ELR (cell line): ENCODE data around the gene TTC27.

Experiments used
- DNase-seq: peaks from one replicate; pipeline ENCODE4 v3.0.0-alpha.2; 2015; ENCODE audit warnings: low read depth

TTC27 gene

DNA sequence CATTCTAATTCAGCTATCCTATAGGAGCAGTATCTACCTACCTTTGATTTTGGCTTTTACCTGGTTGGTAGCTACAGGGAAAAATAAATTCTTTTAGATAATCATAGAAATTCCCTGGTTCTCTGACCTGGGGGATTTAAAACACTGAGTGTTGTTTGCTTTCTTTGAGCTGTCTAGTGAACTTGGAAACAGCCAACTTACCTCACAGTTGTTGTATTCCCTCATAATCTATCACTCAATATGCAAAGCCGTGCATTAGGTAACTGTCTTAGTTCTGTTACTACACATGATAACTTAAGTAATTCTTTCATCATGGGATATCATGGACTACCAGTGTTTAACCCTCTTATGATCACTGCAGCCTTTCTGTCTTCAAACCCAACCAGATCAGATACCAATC lies 127.8 kb downstream of the TTC27 start:
- no peak for DNase-seq

DNA sequence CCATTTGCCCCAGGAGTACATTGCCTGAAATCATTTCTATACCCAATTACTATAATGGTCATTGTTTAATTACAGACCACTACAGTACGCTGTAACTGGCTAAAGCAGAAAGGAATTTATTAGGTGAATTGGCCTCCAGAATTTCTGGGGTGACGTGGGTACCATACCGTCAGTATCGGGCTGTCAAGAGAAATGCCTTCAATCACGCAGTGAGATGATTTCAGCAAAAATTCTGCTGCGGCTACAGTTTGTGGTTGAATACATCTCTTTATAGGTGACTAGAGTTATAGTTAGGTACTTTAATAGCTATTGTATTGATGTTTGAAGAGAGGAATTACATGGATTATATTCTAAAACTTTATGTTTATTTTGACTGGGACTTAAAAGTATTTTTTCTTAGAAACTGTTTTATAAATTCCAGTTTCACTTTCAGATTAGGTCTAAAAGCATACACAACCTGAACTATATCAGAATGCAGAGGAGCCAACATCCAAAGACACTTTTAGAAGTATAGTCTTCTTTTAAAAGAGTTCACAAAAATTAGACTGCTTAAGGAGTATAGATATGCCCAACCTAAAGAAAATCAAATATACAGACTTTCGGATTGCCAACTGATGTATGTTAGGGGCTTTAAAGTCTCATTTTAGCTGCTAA lies 128.4 kb downstream of the TTC27 start:
- no peak for DNase-seq

DNA sequence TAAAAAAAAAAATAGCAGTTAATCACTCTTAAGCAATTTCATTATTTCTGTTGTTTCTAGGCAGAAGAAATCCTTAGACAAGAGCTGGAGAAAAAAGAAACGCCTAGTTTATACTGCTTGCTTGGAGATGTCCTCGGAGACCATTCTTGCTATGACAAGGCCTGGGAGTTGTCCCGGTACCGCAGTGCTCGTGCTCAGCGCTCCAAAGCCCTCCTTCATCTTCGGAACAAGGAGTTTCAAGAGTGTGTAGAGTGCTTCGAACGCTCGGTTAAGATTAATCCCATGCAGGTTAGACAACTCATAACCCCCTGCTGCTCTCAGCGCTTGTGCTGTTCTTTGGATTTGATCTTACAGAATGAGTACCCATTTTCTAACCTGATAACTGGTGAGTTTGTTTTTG lies 130.4 kb downstream of the TTC27 start:
- DNase-seq, result no peak

DNA sequence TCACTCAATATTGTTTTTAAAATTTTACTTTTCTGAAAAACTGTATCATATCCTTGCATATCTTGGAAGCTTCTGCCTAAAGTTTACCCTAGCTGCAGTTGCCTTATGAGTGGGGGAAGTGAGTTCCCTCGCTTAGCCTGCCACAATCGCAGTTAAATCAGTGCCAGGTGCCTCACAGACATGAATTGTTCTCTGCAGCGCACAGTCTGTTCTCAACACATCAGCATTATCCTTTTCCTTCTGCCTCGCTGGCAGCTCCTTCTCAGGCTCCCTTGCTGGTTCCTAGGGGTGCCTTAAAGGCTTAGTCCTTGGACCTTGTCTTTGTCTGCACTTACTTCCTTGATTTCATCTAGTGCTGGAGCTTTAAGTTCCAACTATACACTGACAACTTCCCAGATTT lies 132.8 kb downstream of the TTC27 start:
- DNase-seq, result no peak

DNA sequence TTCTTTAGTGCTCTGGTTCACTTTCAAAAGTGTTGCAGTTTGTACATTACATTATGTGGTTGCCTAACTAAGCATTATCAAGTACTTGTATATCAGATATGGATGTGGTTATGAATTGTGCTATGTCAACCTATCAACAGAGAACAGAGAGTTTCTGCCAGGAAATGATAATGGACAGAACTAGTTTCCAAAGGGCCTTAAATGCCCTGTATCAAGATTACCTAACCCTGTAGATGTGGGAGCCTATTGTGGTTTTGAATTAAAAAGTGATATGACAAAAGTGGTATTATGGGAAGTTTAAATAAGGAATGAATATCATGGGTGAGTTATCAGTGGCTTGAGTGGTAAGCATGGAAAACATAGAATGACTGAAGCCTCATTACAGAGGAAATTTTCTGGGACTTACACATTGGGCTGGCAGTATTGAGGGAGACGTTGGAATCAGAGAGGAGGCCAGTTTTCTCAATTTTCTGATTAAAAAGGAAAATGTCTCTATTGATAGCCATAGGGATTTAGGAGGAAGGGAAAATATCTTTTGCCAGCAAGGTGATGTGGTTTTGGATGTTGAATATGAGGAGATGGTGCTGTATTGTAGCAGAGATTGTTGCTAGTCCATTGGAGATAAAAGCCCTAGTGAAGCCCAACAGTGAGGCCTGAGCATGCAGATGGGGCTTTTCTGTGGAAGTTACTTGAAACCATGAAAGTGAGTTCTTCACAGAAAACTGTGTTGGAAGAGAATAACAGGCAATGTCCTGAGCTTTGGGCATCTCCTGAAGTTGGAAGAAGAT lies 140.7 kb downstream of the TTC27 start:
- DNase-seq, result no peak

DNA sequence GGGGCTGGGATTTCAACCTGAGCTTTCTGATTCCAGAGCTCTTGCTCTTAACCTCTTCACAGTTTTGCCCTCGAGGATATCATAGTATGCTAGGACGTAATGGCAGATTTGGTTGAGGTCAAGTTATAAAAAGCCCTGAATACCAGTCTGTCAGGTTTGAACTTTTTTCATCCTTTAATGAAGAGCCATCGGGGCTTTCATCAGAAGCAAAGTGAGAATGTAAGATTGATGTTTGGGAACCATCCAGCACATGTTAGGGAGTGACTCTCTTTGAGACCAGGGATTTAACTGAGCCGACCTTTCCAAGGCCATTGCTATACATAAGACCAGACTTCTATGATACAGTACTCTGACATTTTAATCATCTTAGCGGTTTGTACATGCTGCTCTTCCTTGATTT lies 142.5 kb downstream of the TTC27 start:
- no peak for DNase-seq

DNA sequence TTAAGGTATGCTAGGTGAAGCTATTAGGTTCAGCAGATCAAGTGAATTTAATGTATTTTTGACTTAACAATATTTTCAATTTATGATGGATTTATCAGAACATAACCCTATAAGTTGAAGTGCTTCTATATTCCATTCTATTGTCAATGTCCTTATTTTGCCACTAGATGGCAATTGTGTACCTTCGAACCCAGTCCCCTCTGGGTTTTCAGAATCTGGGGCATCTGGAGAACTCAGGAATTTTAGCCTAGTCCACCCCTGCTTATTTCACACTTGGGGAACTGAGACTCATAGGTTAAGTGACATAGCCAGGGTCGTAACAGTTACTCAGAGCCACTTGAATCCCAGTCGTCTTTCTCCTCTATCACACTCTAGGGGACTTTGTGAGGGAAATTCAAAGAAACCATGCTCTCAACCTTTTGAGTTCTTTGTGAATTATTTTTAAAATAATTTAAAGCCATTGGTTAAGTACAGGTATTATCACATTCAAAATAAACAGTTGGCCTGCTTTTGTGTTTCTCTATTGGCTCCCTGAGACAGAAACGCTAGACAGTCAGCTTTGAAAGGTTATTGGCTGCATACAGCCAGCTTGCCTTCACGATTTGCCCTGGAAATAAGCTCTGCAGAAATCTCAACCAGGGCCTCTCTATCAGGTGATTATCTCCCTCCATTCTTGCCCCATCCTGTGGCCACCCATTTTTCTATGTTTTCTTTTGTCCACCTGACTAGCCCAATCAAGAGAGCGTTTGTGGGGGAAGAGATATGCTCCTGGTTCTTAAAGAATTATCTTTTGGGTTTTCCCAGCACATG lies 145.0 kb downstream of the TTC27 start:
- peak; percentile 65 for DNase-seq

DNA sequence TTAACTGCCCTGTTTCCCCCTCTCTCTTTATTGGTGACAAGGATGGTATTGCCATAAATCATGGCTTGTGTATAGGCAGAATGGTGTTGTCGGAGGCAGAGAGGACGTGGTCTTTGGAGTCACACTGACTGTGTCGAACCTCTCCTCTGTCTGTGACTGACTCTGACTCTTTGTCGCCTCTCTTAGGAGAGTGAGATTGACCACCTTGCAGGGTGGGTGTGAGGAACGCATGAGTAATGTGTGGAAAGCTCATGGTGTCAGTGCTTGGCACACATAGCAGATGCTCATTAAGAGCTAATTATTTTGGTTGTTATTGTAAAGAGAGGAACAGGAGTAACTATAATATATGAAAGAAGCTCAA lies 145.6 kb downstream of the TTC27 start:
- no peak for DNase-seq

DNA sequence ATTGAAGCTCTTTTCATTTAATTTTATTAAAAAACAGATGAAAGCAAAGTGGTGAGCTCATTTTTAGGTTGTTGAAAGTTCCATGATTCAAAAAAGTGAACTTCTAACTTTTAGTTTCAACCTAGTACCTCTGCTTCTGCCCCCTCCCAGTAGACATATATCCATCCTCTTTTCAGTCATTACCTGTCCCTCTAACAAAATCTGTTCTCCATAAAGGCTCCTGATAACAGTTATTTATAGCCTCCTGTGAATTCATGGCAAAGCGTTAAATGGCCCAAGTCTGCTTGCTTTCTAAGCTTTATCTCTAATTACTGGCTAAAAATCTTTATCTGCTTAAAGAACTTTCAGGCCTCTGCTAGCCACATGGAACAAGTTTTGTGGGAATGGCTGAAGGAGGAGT lies 148.1 kb downstream of the TTC27 start:
- no peak for DNase-seq

DNA sequence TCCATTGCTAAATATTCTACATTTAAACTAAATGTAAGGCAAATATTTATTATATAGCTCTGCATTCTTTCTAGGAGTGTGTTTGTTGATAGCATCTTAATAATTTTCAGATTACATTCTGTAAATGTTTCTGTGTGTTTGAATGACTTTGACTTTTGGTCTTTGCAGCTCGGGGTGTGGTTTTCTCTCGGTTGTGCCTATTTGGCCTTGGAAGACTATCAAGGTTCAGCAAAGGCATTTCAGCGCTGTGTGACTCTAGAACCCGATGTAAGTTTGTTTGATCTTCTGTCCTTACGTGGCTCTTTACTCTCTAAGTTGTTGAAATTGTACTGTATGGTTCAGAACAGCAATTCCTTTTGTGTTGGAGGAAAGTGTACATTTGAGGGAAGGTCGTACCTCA lies 149.9 kb downstream of the TTC27 start:
- DNase-seq, result no peak

DNA sequence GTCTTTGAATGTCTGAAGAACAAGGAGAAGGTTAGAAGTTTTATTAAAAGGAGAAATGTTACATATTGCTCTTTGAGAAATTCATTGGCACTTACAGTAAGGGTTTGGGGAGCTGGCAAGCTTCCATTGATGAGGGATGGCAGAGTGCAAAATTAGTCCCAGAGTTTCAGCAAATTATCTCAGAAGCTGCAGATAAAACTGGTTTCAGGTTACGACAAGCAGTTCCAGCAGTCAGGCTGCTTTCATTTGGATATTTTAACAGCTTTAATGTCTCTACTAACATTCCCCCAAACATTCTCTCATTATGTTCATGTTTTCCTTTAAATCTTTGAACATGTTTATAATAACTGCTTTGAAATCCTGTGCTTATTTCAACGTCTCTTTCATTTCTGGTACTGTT lies 153.1 kb downstream of the TTC27 start:
- DNase-seq, result no peak

DNA sequence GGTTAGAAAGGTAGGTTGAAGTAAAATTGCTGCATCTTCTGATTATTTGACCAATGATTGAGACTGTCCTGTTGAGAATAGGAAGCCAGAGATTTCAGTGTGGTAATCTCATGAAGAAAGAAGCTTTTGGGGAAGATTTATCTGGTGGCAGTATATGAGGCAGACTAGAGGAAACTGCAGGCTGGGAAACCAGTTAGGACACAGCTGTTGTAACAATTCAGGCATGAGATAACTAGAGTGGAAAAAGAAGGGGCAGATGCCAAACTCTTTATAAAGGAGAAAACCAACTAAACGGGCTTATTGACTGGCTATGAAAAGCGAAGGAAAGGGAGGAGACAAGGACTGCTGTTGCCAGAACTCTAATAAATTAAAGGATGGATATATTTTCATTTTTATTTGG lies 155.6 kb downstream of the TTC27 start:
- DNase-seq, result no peak

DNA sequence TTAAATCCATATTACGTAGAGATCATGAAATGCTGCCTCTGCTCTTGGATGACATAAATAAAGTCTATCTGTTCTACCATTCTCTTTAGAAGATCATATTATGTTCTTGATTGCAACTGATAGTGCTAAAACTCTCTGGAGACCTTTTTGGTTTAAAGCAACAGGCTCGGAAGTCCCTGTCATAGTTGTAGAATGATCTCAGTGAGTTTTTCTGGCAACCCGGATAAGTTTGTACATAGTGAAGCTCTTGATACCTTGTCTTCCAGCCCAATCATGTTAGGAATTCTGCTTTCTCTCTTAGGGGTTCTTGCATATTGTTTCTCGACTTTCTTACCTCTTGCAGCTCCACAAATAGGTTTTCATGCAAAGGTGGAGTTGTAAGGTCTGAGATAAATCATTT lies 156.1 kb downstream of the TTC27 start:
- no peak for DNase-seq

DNA sequence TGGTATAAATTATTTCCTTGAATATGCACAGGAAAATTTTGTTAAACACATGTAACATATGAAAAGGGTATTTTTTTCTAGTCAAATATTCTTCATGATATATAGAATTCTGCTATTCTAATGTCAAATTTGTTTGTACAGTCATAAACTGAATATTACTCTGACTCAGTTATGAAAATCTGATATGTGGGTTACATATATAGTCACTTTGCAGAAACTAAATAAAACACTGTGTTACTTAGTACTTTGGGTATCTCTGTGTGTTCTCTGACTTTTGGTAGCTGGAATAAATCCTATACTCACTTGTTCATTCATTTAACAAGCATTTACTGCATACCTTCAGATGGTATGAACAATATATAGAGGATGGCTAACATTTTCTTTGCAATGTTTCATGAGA lies 159.4 kb downstream of the TTC27 start:
- no peak for DNase-seq

DNA sequence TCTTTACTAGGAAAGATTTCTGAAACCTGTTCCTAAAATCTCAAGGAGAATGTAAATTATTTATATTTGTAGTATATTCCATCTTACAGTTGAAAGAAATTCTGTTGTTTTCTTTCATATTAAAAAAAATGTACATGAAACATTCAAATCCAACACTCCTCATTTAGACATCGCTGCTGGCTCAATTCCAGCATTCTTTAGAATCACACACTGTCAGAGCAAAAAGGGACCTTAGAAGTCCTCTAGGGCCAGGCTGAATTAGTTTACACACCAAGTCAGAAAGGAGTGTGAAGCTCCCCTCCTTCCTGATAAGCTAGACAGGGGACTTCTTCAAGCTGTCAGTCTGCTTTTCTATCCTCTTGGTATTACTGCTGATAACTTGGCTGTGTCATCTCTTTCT lies 160.3 kb downstream of the TTC27 start:
- no peak for DNase-seq

DNA sequence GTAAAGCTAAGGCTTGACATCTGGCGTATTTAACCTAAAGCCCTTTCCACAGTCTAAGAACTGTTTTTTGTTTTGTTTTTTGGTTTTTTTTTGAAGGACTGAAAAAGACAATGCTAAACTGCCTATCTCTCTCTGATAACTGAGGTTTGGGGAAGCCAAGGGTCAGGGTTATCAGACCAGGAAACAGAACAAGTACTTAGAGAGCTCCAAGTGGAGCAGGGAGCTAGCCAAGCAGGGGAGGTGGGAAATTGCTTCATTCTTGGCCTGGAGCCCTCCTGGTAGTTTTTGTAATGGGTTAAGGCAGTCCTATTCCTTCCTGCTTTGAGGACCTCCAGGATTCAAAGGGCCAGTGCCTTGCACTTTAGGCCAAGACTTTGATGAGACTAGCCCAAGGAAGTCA lies 164.6 kb downstream of the TTC27 start:
- no peak for DNase-seq

DNA sequence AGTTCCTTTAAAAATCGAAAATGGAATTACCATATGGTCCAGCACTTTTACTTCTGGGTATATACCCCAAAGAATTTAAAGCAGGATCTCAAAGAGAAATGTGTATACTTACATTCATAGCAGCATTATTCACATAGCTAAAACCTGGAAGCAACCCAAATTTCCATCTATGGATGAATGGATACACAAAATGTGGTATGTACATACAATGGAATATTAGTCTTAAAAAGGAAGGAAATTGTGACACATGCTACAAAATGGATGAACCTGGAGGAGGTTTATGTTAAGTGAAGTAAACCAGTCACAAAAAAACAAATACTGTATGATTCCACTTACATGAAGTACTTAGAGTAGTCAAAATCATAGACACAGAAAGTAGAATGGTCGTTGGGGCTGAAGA lies 171.0 kb downstream of the TTC27 start:
- peak; percentile 10 for DNase-seq

DNA sequence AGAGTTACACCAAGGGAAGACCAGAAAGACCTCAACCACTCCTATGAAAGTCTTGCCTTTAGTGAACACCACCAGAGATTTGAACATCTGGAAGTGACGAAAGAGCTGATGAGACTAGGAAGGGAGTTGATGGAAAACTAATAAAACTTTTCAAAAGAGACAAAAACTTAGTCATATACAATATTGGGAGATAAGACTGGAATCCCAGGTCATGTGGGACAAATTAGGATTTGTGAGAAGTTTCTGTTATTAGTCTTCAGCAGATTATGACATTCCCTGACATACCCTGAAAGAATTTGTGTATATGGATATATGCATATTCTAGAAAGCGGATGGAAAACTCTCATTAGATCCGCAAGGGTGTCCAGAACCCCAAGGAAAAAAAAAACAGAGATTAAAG lies 173.9 kb downstream of the TTC27 start:
- no peak for DNase-seq

DNA sequence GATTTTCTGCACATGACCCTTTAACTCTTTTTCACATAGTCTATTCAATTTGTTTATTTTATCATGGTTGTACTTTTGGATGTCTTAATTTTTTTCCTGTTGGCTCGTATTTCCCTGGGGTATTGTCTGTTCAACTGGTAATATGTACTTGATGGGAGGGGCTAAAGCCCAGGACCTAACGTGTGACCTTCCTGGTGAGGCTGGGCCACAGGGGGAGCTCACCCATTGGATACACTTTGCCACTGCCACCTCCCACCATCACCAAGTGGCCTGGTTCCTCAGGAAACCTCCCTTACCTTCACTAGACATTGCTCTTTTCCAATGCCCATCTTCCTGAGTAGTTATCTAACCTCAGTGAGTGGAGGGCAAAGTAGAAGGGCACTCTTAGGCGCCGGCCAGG lies 175.0 kb downstream of the TTC27 start:
- DNase-seq, result no peak

DNA sequence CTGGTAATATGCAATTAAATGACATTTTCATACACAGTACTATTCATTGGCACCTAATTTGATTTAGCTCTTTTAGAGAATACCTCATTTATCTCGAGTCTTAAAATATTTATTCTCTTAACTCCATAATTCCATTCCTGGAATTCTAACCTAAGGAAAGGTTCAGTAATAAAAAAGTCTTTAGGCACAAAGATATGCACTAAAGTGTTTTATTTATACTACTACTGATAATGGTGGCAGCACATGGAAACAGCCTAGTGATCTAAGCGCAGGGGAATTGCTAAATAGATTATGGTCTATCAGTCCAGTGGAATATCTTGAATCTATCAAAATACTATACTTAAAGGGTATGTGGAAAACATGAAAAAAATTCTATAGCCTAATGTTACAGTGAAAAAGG lies 176.4 kb downstream of the TTC27 start:
- no peak for DNase-seq

DNA sequence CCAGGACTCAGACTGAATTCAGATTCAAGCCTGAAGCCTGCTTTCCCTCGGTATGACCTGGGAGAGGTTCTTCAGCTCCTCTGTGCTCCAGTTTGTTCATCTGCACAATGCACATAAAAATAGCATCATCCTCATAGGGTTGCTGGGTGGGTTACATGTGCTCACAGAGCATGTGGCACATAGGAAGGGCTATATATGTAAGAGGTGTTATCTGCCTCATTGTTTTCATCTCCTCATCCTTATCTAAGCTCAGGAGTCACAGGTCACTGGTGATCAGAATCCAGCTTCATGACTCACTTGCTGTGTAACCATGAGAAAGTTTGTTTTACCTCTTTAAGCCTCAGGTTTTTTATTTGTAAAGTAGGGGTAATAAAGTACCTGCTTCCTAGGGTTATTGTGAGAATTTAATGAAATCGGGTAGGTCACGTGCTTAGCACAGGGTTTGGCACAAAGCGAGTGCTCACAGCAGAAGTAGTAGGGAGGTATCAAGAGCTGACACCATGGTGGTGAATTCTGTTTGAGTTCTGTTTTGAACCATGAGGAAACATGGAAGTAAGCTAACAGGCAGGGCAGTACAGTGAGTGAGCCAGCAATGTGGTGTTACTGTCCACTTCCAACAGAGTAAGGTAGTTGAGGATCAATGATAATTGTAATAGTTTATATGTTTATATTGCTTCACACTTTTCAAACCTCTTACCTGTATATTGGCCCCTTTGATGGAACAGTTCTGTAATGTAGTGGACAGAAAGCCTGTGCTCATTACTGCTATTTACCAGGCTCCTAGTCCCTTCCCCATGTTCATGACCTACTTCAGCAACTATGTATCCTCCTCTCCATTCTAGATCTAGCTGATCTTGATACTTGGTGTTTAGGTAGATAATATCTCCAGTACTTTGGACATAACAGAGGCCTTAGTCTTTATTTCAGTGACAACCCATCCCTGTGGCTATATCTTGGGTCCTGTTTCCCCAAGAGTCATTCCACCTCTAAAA lies 177.6 kb downstream of the TTC27 start:
- peak; percentile 19 for DNase-seq

DNA sequence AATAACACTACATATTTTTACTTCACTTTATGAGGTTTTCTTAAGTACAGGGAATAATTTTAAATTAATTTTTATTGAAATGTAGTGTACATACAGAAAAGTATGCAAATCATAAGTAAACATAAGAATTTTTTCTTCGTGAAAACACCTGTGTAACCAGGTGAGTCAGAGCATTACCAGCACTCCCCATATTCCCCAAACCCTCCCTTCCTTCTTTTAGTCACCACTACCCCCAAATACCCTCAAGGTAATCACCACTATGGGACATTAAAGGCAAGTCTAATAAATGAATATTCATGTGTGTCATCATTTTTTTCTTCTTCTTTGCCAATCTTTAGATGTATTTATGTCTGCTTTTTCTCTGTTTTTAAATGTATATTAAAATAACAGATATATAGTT lies 179.0 kb downstream of the TTC27 start:
- no peak for DNase-seq
